Upper lobe of left lung (tissue), 4 donors: ENCODE data around the gene RNLS.

ENCODE experiments used
- CTCF ChIP-seq, 6 experiments: fragments of 450-650 bp in 4 of 6; fragments of 200-600 bp in 2 of 6; sonication (generic) in 2 of 6; IDR thresholded peaks; one replicate each; pipeline ENCODE4 v1.5.1; 2016 to 2019; ENCODE audit warnings: antibody characterized with exemption in 6 of 6
- EP300 ChIP-seq, 4 donors: sonication (generic); formaldehyde crosslinking; IDR thresholded peaks; one replicate each; pipeline ENCODE4 v1.5.1; 2017; ENCODE audit warnings: antibody characterized with exemption in 4 of 4, control low read depth in 2 of 4

GRCh38 chr10:88598055-88598454, 14.9 kb upstream of the RNLS start:
- no peak for TF ChIP-seq CTCF (IDR thresholded peaks at IDR 0.05)
- no peak for TF ChIP-seq EP300 (IDR thresholded peaks at IDR 0.05)
